GM12892 (cell line): ENCODE results near the gene VLDLR.

Experiments
- DNase-seq: peaks from one replicate; pipeline ENCODE4 v3.0.0; 2011; ENCODE audit not compliant: insufficient read length
- FAIRE-seq: peaks from 2 replicates; lab custom pipeline; 2011; peaks lifted over from hg19 to GRCh38; lab: Jason Lieb, UNC
- POLR2A ChIP-seq: IDR thresholded peaks from 2 replicates; pipeline ENCODE4 v1.6.1; 2011; ENCODE audit warnings: low read depth, low read length, control low read depth
- POLR2AphosphoS5 ChIP-seq: IDR thresholded peaks from 2 replicates; pipeline ENCODE4 v1.6.1; 2011; ENCODE audit warnings: low read depth, low read length, control low read depth
- TAF1 ChIP-seq: IDR thresholded peaks from 2 replicates; pipeline ENCODE4 v1.6.1; 2011; ENCODE audit warnings: low read depth, mild to moderate bottlenecking, control low read depth, low read length, borderline replicate concordance

Gene VLDLR

DNA sequence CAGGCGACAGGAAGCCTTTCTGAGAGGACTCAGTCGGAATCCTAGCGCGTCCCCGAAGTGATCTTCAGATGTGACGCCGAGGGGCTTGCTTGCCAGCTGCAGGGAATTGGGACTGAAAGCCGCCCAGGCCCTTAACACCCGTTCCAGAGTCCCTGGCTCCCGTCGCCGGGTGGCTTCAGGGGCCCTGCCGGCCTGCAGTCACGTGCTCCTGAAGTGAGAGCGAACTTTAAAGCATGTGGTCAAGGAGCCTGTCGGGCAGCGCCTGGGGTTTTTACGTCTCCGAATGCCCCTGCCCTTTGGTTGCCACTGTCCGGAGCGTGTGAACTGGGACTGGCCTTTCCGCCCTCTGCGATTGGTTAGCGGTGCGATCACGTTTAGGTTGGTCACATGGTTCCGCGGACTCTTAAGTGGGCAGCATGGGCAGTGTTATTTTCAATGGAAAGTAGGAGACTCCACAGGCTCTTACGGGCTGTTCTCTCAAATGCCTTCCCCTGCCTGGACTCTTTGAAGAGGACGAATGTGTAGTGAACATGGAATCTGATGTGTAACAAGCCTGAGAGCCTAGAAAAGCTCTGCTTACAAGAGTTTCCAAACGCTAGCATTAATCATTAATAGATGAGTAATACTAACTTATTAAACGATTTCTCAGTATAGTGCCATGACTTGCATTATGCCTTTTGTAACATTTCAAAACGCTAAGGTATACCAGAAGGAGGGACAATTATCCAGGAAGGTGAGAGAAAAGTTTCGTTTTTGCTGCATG lies 1.9 kb downstream of the VLDLR start:
- FAIRE-seq: no peak
- no peak for DNase-seq
- TF ChIP-seq TAF1 (no peak), POLR2AphosphoS5 (no peak), POLR2A (no peak)

DNA sequence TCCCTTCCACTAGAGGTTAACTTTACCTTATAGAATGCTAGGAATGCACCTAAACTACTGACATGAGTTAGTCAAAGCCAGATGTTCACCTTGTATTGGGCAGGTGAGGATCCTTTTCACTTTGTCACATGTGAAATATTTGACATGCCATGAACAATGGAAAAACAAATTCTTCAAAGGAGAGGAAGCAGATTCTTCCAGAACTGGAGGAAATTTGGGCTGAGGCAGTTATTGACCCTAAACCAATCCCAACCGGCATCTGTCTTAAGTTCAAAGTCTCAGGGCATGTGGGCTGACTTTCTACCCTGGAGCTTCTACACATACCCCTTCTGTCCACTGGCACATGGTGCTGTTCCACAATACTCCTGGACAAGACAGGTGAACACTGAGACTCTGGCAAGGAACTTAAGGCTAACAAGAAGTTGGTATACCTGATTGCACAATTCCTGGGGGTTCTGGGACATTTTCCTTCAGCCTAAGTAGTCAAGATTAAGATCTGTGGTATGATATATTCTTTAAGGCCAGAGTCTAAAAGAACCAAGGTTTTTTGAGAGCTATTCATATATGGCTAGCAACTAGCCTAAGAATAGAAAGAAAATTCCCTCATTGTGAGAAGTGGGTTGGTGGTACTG lies 2.6 kb downstream of the VLDLR start:
- no peak for DNase-seq
- FAIRE-seq: no peak
- TF ChIP-seq POLR2AphosphoS5: no peak
- no peak for TF ChIP-seq TAF1
- no peak for TF ChIP-seq POLR2A

DNA sequence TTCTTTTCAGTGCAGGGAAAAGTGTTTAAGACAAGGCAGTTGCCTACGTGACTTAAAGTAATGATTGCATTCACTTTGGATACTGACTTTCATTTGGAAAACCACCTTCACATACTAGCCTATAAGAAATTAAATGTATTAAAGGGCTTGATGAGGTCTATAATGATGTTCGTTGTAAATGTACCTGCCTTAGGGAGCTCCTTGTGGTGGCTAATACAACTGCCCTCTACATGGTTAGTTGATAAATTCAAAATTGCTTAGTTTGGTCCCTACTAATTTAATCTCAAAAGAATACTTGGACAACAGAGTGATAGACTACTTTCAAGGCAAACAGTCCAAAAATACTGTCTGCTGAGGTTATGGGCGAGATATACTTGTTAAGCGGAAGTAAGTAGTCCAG lies 3.8 kb downstream of the VLDLR start:
- DNase-seq (no peak), FAIRE-seq (no peak)
- TF ChIP-seq TAF1: no peak
- TF ChIP-seq POLR2AphosphoS5: no peak
- TF ChIP-seq POLR2A: no peak

DNA sequence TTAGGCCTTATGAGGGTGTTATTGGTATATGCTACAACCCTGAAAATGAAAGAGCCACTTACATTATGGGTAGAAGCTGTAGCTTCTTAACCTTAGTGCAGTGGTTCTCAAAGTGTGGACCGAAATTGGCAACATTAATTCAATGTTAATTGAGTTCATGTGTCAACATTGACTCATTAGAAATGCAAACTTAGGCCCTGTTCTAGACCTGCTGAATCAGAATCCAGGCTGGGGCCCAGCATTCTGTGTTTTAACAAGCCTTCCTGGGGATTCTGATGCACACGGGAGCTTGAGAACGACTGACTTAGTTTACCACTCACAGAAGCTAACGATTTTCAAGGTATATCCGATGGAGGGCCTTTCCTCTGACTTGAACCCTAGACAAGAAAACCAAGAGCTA lies 7.3 kb downstream of the VLDLR start:
- FAIRE-seq (no peak), DNase-seq (no peak)
- TF ChIP-seq TAF1 (no peak), POLR2A (no peak), POLR2AphosphoS5 (no peak)

DNA sequence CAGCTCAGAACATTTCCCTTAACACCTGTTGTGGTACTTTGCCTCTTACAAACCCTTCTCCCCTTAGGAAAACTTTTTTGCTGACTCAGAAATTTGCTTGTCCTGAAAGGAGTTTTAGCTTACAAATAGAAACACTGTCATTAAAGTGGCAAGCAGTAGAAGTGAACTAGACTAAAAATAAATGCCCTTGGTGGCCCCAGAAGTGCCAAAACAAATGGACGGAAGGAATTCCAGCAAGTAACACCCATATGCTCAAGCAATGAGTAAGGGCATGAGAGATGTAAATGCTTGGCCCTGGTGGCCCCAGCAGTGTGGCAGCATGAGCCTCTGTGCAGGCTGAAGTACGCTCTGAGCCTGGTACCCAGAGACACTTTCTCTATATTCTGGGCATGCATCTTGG lies 8.6 kb downstream of the VLDLR start:
- FAIRE-seq (no peak), DNase-seq (no peak)
- no peak for TF ChIP-seq POLR2AphosphoS5
- no peak for TF ChIP-seq POLR2A
- TF ChIP-seq TAF1: no peak

DNA sequence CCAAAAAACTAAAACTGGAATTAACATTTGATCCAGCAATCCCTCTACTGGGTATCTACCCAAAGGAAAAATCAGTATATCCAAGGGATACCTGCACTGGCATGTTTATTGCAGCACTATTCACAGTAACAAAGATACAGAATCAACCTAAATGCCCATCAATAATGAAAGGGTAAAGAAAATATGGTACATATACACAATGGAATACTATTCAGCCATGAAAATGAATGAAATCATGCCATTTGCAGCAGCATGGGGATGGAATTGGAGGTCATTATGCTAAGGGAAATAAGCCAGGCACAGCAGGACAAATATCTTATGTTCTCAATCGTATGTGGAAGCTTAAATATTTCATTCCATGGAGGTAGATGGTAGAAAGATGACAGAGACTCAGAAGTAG lies 9.7 kb downstream of the VLDLR start:
- no peak for FAIRE-seq
- TF ChIP-seq TAF1 (no peak), POLR2AphosphoS5 (no peak)

DNA sequence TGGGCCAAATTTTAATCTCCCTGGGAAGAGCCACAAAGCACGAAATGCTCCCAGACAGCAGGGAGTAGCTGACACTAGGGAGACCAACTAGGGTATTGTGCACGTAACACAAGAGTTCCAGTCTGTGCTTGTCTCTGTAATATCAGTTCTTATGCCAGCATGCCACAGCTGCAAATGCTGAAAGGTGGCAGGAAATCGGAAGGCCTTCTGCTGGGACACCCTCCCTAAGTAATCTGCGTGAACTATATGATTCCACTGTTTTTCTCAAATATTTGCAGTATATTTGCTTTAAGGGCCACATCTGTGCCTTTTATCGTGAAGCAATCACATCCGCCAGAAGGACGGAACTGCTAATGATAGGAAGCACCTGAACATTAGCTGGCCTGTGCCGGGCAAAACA lies 12.6 kb downstream of the VLDLR start:
- TF ChIP-seq TAF1 (no peak), POLR2A (no peak), POLR2AphosphoS5 (no peak)
- FAIRE-seq (no peak), DNase-seq (no peak)

More for the DNA sequence above, 9.7 kb downstream of the VLDLR start:
- no peak for DNase-seq

DNA sequence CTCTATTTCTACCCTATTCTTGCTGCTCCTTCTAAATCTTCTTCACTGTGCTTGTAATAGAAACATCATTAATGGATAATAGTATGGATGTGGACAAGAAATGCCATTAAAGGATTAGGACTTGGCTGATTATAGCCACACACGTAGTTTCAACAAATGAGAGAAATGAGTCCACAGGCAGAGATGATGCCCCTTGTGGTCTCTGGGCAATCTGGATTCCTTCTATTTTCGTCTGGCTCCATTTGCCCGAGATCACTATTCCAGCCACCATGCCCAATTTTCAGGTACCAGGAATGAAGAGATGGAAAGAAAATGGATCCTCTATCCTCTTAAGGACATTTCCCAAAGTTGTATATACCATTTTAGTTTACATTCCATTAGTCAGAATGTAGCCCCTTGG lies 13.2 kb downstream of the VLDLR start:
- FAIRE-seq (no peak), DNase-seq (no peak)
- TF ChIP-seq POLR2A: no peak

DNA sequence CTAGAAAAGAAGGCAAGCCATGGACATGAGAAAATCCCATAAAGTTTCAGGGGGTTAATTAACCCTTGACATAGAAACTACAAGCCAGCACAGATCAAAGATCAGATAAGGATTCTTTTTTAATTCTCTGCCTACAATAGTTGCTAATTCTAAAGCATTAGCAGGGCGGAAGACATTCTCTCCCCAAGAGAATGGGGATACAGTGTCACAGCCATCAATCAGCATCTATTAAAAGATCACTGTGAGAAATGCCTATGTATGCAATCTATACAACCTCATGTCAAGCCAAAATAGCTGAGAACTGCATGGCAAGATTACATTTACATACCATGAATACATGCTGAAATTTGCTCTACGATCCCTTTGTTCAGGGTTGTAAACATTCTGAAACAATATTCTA lies 14.3 kb downstream of the VLDLR start:
- no peak for DNase-seq
- no peak for FAIRE-seq
- no peak for TF ChIP-seq TAF1
- TF ChIP-seq POLR2A: no peak

DNA sequence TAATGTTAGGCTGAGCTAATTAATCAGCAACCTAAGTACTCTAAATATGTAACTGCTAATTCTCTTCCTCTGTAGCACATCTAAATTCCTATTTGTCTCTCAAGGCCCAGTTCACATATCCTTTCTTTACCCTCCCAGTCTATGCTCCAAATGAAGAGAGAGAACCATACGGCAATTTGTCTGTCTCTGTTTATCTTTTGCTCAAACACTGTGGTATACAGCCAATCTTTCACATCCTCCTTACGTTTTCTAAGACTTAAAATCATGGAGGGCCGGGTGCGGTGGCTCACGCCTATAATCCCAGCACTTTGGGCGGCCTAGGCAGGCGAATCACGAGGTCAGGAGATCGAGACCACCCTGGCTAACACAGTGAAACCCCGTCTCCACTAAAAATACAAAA lies 15.8 kb downstream of the VLDLR start:
- DNase-seq: no peak
- no peak for TF ChIP-seq POLR2AphosphoS5
- no peak for FAIRE-seq

DNA sequence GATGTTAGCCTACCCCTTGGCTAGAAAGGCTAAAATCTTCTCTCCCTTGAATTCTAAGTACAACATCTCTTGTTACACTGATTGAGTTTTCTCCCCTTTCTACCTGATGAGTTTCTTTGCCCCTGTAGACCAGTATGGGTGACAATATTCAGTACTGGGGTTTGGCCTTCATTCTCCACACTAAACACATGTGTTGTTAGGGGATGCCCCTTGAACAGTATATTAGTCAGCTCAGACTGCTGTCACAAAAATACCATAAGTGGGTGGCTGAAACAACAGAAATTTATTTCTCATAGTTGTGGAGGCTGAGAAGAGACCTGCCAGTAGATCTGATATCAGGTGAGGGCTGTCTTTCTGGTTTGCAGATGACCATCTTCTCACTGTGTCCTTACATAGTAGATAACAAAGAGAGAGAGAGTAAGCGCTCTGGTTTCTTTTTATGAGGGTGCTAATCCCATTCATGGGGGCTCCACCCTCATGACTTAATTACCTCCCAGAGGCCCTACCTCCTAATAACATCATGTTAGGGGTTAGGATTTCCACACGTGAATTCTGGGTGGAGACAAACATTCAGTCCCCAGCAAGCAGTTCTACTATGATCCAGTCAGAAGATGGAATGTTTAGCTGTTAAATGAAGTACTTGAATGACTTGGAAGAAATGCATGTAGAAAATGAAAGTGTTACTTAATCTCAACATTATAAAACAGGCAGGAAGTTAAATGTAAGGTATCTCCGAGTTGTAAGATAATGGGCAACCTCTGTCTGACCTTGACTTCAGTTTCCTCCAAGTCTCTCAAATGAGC lies 17.5 kb downstream of the VLDLR start:
- TF ChIP-seq TAF1: no peak
- no peak for TF ChIP-seq POLR2AphosphoS5
- no peak for TF ChIP-seq POLR2A
- no peak for DNase-seq
- FAIRE-seq: no peak

DNA sequence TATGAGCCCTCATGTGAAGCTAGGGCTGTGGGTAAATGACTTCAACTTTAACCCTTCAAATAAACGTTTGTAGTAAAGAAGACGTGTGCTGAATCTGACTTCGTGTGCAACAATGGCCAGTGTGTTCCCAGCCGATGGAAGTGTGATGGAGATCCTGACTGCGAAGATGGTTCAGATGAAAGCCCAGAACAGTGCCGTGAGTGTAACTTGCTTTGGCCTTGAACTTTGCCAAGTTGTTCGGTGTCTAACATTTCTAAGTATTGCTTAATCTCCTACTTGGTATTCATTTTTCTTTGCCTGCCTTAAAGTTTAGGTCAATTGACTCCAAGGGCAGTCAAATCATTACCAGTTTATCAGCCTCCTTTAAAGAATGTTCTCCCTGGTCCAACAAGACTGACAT lies 18.2 kb downstream of the VLDLR start:
- TF ChIP-seq POLR2A (no peak), POLR2AphosphoS5 (no peak), TAF1 (no peak)
- DNase-seq (no peak), FAIRE-seq (no peak)
